GM19240 (cell line): Measurements from ENCODE around the gene ANKRD37.

ENCODE experiments used
- DNase-seq: peaks from one replicate; pipeline ENCODE4 v3.0.0; 2011; ENCODE audit warnings: low spot score; ENCODE audit not compliant: insufficient read length

Gene ANKRD37

GRCh38 chr4:185379326-185380295 lies 17.0 kb upstream of the ANKRD37 start:
- no peak for DNase-seq

- DNase-seq = no peak
Measured at GRCh38 chr4:185380320-185380719, 16.3 kb upstream of the ANKRD37 start.

GRCh38 chr4:185381288-185382196 lies 15.1 kb upstream of the ANKRD37 start:
- DNase-seq = no peak

- DNase-seq = no peak
Measured at GRCh38 chr4:185382754-185383153, 13.9 kb upstream of the ANKRD37 start.

- no peak for DNase-seq
Measured at GRCh38 chr4:185383451-185383850, 13.2 kb upstream of the ANKRD37 start.

GRCh38 chr4:185384061-185384460 lies 12.6 kb upstream of the ANKRD37 start:
- DNase-seq = no peak

GRCh38 chr4:185384930-185385331 lies 11.7 kb upstream of the ANKRD37 start:
- no peak for DNase-seq

GRCh38 chr4:185387957-185388356 lies 8.7 kb upstream of the ANKRD37 start:
- DNase-seq = no peak

- DNase-seq = no peak
Measured at GRCh38 chr4:185390941-185391340, 5.7 kb upstream of the ANKRD37 start.

- DNase-seq = no peak
Measured at GRCh38 chr4:185392156-185392555, 4.5 kb upstream of the ANKRD37 start.

GRCh38 chr4:185394568-185395237 lies 1.9 kb upstream of the ANKRD37 start:
- DNase-seq = no peak

GRCh38 chr4:185395238-185395955 lies 1.2 kb upstream of the ANKRD37 start, which contains the start of gene LRP2BP:
Gene LRP2BP, minus strand, starts transcription at chr4:185395924. Its CDS starts 17,738 bp downstream, at chr4:185378186.
- no peak for DNase-seq

- peak; percentile 76 for DNase-seq
Measured at GRCh38 chr4:185395956-185396723, 501 bp upstream of the ANKRD37 start.

- DNase-seq = no peak
Measured at GRCh38 chr4:185398618-185399017, 2.0 kb downstream of the ANKRD37 start.

GRCh38 chr4:185399466-185399865 lies 2.8 kb downstream of the ANKRD37 start:
- no peak for DNase-seq

- DNase-seq = no peak
Measured at GRCh38 chr4:185404031-185404430, 7.4 kb downstream of the ANKRD37 start.

GRCh38 chr4:185405296-185405999 lies 8.8 kb downstream of the ANKRD37 start:
- DNase-seq = no peak

GRCh38 chr4:185408432-185408831 lies 11.8 kb downstream of the ANKRD37 start:
- no peak for DNase-seq

- no peak for DNase-seq
Measured at GRCh38 chr4:185411849-185412248, 15.2 kb downstream of the ANKRD37 start.
